Ovary (tissue), 9 donors: ENCODE results near the gene MT1G. TPM values are rescaled to one million over a fixed set of nuclear protein-coding genes. Genes with fewer than 3 reads are reported as not detected.

Experiments
- DNase-seq, 5 donors: peaks; one replicate each; pipeline ENCODE4 v3.0.0-alpha.2; 2019 to 2020
- H3K27ac ChIP-seq, 2 donors: fragments of 200-600 bp; one replicate each; pipeline versions ENCODE4 v1.5.1 to v1.8.0; 2019 to 2022
- H3K27me3 ChIP-seq: fragments of 200-600 bp; one replicate; pipeline ENCODE4 v1.8.0; 2022
- H3K36me3 ChIP-seq: fragments of 200-600 bp; sonication (generic); one replicate; pipeline ENCODE4 v1.5.1; 2019
- H3K4me1 ChIP-seq: one replicate; pipeline ENCODE4 v1.8.1; 2013; ENCODE audit warnings: mild to moderate bottlenecking, moderate library complexity; ENCODE audit not compliant: insufficient read depth
- H3K4me3 ChIP-seq: fragments of 200-600 bp; sonication (generic); one replicate; pipeline ENCODE4 v1.5.1; 2017
- H3K9me3 ChIP-seq, 2 donors: fragments of 200-600 bp in 1 of 2; sonication (generic) in 1 of 2; one replicate each; pipeline versions ENCODE4 v1.5.1 to v1.8.1; 2013 to 2019; ENCODE audit warnings: mild to moderate bottlenecking in 1 of 2, moderate library complexity in 1 of 2
- CTCF ChIP-seq, 3 donors: fragments of 450-650 bp in 2 of 3; fragments of 200-600 bp in 1 of 3; IDR thresholded peaks; one replicate each; pipeline versions ENCODE4 v1.5.1 to v1.8.0; 2016 to 2022; ENCODE audit warnings: antibody characterized with exemption in 3 of 3, mild to moderate bottlenecking in 1 of 3
- EP300 ChIP-seq: sonication (generic); formaldehyde crosslinking; IDR thresholded peaks from one replicate; pipeline ENCODE4 v1.6.1; 2017; ENCODE audit warnings: antibody characterized with exemption
- POLR2A ChIP-seq: fragments of 450-650 bp; IDR thresholded peaks from one replicate; pipeline ENCODE4 v1.6.1; 2017; ENCODE audit warnings: antibody characterized with exemption, mild to moderate bottlenecking, moderate library complexity
- WGBS, 3 donors: extraction: QIAGEN DNeasy Blood & Tissue Kit in 1 of 3; methylation state at CpG; one replicate each; pipeline versions ENCODE4 v1.1.5 to v1.1.7; 2013 to 2017; 5-methylcytosine and 5-hydroxymethylcytosine counted together
- intact Hi-C, 4 donors: fragments of 100-400 bp; cut with DNase I; formaldehyde crosslinking; loops; one replicate each; pipeline versions ENCODE4 v1.11.0 to v1.15.1; 2022 to 2023
- polyA plus RNA-seq, 2 donors: library from polyadenylated mRNA; stranded (reverse); fragments of 200-250 nt in 1 of 2; fragments of 350-450 nt in 1 of 2; fragmentation: Illumina TruSeq in 1 of 2; extraction: RNeasy Lipid Tissue Mini Kit (QIAGEN cat#74804) in 1 of 2; gene quantifications; one replicate each; pipeline ENCODE4 v1.2.3, GENCODE V29; 2013 to 2014
- total RNA-seq, 7 donors: library from RNA; depleted of rRNA in 2 of 7; stranded (reverse); fragments of >200 nt in 2 of 7; fragmentation: NEBNext Ultra II Directional in 3 of 7; extraction: Animal tissue kit (Norgen Biotek cat#: 25700) in 3 of 7; gene quantifications; one replicate each; pipeline versions ENCODE4 v1.1.0 to v1.2.4, GENCODE V29; 2016 to 2023
- donor health status: DM: no; HTN: no; CAD: no; lungs with moderate emphysema.
- donor health status: DM: no; HTN: no; CAD: no.
- donor health status: Bipolar disorder and iron deficiency.
- donor health status: DM: yes; HTN: yes; CAD: no.
- donor health status: DM: no; HTN: no; CAD: no.
- donor health status: DM: yes; HTN: yes; CAD: no.

The MT1G gene
- total and polyA plus RNA-seq, 9 donors = 1.00 to 6.9 (median 3.9) TPM; not detected in 3

GRCh38 chr16:56681939-56682702, 14.3 kb upstream of the MT1G start, which contains the start of gene MT1X:
TSS of gene MT1X (plus strand) at chr16:56682470. CDS start at chr16:56682541, 71 bp downstream.
- Histone ChIP-seq H3K4me1 (peaks cover 14% of the 10 kb centered on the region), H3K36me3 (no peaks in the 10 kb centered on the region), H3K4me3 (peak within 1 kb of the TSS; percentile 35), H3K27me3 (no peaks in the 10 kb centered on the region), H3K9me3 (no peaks in the 10 kb centered on the region), H3K27ac (peak within 1 kb of the TSS in 1 of 2 donors; percentile 37)
- intact Hi-C loops = loop anchor here in 2 of 4 donors (1.0 to 10.0 kb wide), 2 partner anchors 74 to 97 kb away; partner anchors contain the start of genes MT2A (in 1 of the 2) and MT3 (in 1 of the 2)
- WGBS, 3 donors = 1 to 2% (median 1%) methylated on average over 33 to 49 of the region's 49 CpGs
- peak; percentile 89 to 99 (median 91) for DNase-seq
- TF ChIP-seq EP300 = peak; percentile 97
- TF ChIP-seq POLR2A = peak; percentile 90
- TF ChIP-seq CTCF (IDR thresholded peaks at IDR 0.05) = no peak

DNA sequence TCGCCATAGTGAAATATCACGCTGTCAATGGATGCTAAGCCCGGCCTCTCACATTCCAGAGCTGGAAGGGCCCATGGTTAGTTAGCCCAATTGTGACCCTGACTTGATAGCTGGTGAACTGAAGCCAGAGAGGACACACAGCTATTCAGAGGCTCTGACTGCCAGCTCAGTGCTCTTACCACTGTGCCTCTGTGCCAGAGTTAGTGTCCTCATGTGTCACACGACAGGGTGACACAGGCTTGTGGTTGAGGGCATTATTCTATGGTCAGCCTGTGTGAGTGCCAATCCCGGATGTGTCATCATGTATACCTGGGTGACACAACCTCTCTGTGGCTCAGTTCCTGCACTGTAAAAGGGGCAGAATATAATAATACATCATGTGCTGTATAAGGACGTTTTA, 12.0 kb upstream of the MT1G start:
- Histone ChIP-seq H3K36me3 (no peaks in the 10 kb centered on the region), H3K9me3 (no peaks in the 10 kb centered on the region), H3K4me1 (peaks cover 14% of the 10 kb centered on the region), H3K4me3 (no peak overlapping the region), H3K27ac (no peak overlapping the region), H3K27me3 (no peaks in the 10 kb centered on the region)
- TF ChIP-seq CTCF (IDR thresholded peaks at IDR 0.05) (no peak), POLR2A (no peak), EP300 (no peak)
- WGBS, 3 donors = 80 to 87% (median 85%) methylated on average over 6 of the region's 6 CpGs
- no peak for DNase-seq
- intact Hi-C loops = loop anchor here in 2 of 4 donors (10.0 kb wide), 2 partner anchors 55 to 95 kb away; partner anchors contain the start of genes MT1E (in 1 of the 2) and MT3 (in 1 of the 2)

- intact Hi-C loops = loop anchor here in 1 of 4 donors (10.0 kb wide), 1 partner anchor 54 kb away; the partner anchor contains the start of gene MT1E
- H3K4me1 ChIP-seq = peaks cover 14% of the 10 kb centered on the region
- H3K9me3 ChIP-seq = no peaks in the 10 kb centered on the region
- no peaks in the 10 kb centered on the region for H3K27me3 ChIP-seq
- WGBS, 3 donors = 80 to 94% (median 87%) methylated on average over 3 of the region's 3 CpGs
- no peak overlapping the region for H3K4me3 ChIP-seq
- H3K27ac ChIP-seq = no peak overlapping the region
- DNase-seq = no peak
- no peaks in the 10 kb centered on the region for H3K36me3 ChIP-seq
- TF ChIP-seq POLR2A (no peak), EP300 (no peak), CTCF (IDR thresholded peaks at IDR 0.05) (no peak)
Observed at GRCh38 chr16:56679078-56679730, 11.3 kb upstream of the MT1G start.

- H3K4me1 ChIP-seq = peaks cover 6% of the 10 kb centered on the region
- intact Hi-C loops = loop anchor here in 1 of 4 donors (10.0 kb wide), 1 partner anchor 53 kb away; the partner anchor contains the start of gene MT1E
- H3K27me3 ChIP-seq = no peaks in the 10 kb centered on the region
- H3K9me3 ChIP-seq = no peaks in the 10 kb centered on the region
- no peak overlapping the region for H3K27ac ChIP-seq
- WGBS, 3 donors = 73 to 81% (median 79%) methylated on average over 3 of the region's 3 CpGs
- no peak overlapping the region for H3K4me3 ChIP-seq
- H3K36me3 ChIP-seq = no peaks in the 10 kb centered on the region
- TF ChIP-seq EP300 = no peak
- DNase-seq = no peak
Observed at GRCh38 chr16:56677474-56677873, 9.6 kb upstream of the MT1G start.
